Measurements from ENCODE around the gene WNT10A.
"Not testable (repeated sequence)": the region's sequence is repeated elsewhere in the genome, so short reads cannot be mapped to it uniquely, and the experiment has no call there.

The WNT10A gene

GRCh38 chr2:218880102-218880858 is at the start of gene WNT10A:
TSS of gene WNT10A (plus strand) at chr2:218880852. CDS start at chr2:218880996, 144 bp downstream.
- peak; percentile 70 to 87 for DNase-seq

DNA sequence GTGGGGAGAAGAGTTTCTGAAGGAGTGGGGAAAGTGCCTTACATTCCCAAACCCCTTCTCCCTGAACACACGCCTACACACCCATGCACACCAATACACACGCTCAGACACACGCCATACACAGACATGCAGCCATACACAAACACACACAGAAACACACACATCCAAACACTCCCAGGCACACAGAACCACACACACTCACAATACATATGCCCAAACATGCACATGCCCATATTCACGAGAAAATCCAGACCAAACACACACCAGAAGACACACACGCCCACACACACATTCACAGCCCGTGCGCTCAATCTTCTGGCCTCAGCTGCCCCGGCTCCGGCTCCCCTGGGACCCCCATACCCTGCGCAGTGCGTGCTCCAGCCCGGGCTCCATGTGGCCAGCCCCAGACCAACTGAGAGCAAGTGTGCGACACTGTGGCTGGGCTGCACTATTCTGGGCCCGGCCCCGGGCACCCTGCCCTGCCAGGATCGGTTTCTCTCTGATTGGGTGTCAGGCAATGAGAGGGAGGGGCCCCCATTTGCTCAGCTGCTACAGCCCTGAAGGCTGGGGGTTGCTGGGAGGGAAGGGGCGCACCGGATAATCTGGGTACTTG is 49.2 kb upstream of the WNT10A start, which contains the start of gene PRKAG3:
PRKAG3 (minus strand) TSS at position 426 of the 613 bp plus-strand sequence.
- DNase-seq = no peak

- DNase-seq = no peak
Measured at GRCh38 chr2:218832081-218832480, 48.6 kb upstream of the WNT10A start.

DNA sequence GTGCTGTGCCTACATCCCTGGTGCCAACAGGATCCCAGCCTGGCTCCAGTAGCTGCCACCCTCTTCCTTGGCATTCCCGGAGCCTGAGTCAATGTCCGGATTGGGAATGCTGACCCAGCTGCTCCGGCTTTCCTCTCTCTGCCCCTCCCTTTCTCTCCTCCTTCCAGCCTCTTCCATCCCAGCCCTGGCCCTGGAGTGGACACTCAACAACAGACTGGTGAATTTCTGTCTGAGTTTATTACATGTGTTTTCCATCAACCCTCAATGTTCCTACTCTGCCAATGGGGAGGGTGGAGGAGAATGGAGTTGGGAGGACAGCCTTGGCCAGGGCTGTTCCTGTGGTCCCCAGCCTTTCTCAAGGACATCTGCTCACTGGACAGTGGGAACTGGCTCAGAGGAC is 48.1 kb upstream of the WNT10A start:
- no peak for DNase-seq

DNA sequence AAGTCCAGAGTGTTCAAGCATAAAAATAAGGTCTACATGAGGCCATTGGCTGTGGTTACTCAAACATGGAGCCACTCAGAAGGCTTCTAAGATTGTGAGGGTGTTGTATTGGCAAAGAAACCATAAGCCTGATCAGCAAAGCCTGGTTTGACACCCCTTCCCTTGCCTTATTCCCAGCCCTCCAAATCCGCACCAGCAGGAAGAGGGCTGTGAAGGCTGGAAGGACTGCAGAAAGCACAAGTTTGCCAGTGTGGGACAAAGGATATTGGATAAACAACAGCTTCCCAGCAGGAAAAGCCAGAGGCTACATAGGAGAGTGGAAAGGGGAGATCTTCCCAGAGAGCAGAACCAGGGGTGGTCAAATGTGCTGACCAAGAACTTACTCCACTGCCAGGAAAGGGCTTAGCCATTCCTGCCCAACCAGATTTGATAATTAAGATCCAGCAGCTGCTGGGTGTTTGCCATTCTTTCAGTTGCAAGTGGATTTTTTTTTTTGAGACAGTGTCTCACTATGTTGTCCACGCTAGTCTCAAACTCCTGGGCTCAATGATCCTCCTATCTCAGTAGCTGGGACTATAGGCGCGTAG is 47.5 kb upstream of the WNT10A start:
- DNase-seq = no peak

DNA sequence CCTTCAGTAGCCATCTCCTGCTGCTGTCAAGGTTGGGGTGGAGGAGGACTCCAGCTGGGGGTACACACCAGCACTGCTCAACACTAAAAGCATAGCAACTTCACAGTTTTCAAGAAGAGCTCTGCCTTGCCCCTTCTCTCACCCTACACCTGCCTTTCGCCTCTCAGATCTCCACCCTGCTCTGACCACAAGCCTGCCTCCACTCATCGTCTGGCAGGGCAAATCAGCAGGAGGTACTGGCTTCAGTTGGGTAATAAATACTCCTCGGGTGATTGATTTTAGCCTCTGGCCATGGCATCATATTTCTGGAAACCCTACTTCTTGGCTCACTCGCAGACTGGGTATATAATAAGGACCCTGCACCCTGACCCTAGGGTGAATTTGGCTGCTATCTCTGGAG is 46.0 kb upstream of the WNT10A start:
- no peak for DNase-seq

DNA sequence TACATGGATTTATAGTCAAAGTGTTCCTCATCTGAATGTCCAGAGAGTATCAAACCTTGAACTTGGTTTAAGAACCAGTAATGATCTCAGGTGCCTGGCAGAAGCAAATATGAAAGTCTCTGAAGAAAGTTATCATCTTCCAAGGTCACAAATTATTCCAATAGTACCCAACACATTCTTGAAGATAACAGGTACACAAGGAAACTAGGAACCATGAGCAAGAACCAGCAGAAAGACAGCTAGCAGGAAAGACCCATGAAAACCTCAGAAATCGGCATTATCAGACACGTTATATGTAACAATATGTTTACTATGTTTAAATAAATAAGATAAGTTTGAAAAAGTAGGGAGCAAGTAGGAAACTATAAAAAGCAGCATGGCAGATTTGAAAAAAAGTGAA is 43.2 kb upstream of the WNT10A start:
- no peak for DNase-seq

DNA sequence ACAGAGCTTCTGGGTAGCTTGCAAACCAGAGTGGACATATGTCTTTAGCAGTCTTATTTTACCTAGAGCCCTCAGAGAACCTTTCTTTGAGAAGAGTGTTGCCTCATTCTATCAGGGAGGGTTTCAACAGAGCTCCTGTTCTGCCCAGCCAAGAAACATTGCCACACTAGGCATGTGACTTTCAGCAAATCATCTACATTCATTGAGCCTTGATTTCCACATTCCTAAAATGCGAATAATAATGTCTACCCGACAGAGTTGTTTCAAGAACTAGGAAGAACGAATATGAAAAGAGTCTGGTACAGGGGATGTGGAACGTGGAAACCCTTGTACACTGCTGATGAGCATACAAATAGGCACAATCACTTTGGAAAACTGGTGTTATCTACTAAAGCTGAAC is 41.2 kb upstream of the WNT10A start:
- DNase-seq = no peak

DNA sequence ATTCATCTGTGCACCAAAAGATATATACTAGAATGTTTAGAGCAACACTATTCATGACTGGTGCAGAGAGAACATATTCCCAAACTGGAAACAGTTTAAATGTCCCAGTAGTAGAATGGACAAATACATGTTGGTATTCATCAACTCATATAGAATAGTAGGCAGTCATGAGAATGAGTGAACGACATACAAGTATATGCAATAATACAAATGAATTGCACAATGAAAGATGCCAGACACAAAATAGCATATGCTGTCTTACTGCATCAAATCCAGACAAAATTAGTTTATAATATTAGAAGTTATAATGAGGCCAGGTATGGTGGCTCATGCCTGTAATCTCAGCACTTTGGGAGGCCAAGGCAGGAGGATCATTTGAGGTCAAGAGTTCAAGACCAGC is 40.8 kb upstream of the WNT10A start:
- DNase-seq = no peak

DNA sequence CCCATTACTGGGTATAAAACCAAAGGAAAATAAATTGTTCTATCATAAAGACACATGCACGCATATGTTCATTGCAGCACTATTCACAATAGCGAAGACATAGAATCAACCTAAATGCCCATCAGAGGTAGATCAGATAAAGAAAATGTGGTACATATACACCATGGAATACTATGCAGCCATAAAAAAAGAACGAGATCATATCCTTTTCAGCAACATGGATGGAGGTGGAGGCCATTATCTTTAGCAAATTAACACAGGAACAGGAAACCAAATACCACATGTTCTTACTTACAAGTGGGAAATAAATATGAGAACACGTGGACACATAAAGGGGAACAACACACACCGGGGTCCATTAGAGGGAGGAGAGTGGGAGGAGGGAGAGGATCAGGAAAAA is 36.3 kb upstream of the WNT10A start:
- not testable (repeated sequence) for DNase-seq

- DNase-seq = not testable (repeated sequence)
Measured at GRCh38 chr2:218846963-218847362, 33.7 kb upstream of the WNT10A start.

GRCh38 chr2:218849721-218850120 is 30.9 kb upstream of the WNT10A start:
- no peak for DNase-seq

- DNase-seq = no peak
Measured at GRCh38 chr2:218850796-218851195, 29.9 kb upstream of the WNT10A start.

GRCh38 chr2:218851286-218851685 is 29.4 kb upstream of the WNT10A start:
- no peak for DNase-seq

DNA sequence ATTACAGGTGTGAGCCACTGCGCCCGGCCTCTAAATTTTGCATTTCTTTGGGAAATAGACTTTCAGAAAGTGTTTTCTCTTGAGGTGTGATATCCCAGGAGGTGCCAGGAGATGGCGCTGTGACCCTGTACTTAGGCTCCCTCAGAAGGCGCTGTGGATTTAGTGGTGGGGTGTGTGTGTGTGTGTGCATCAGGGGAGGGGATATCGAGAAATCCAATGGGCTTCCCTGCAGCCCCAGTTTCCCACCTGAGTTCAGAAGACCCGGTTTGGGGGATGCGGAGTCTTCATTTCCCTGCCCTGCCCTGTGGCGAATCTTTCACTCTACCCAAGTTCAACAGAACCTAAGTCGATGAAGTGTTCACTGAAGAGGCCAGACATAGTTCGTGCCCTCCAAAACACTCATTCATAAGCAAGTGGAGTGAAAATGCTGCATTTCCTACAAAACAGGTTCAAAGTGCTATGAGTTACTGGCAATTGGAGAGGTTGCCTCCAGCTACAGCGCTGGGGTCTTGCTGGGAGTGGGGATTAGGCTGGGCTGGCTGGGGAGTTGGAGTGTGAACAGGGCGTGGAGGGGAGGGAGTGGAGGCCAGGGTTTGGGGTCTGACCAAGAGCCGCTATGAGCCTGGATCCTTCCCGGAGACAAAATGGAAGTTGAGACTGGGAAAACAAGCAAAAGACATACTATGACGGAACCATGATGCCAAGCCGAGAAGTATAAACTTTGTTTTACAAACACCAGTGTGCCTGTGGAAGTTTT is 27.6 kb upstream of the WNT10A start:
- peak; percentile 53 to 68 for DNase-seq

DNA sequence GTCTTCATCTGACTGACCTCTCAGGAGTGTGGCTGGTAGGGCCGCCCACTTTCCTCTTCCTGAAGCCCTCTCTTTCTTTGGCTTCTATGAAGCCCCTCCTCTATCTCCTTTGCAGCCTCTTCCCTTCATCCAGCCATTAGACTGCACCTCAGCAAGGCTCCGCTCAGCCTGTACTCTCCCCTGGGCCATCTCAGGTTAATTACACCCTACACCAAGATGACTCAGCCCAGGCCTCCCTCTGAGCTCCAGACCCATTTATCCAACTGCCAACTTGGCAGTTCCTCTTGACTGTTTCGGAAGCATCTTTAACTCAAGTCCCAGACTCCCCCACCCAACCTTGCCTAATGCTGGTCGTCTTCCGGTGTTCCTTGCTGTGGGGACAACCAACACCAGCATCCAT is 26.9 kb upstream of the WNT10A start:
- DNase-seq = no peak

- no peak for DNase-seq
Measured at GRCh38 chr2:218854860-218855259, 25.8 kb upstream of the WNT10A start.

DNA sequence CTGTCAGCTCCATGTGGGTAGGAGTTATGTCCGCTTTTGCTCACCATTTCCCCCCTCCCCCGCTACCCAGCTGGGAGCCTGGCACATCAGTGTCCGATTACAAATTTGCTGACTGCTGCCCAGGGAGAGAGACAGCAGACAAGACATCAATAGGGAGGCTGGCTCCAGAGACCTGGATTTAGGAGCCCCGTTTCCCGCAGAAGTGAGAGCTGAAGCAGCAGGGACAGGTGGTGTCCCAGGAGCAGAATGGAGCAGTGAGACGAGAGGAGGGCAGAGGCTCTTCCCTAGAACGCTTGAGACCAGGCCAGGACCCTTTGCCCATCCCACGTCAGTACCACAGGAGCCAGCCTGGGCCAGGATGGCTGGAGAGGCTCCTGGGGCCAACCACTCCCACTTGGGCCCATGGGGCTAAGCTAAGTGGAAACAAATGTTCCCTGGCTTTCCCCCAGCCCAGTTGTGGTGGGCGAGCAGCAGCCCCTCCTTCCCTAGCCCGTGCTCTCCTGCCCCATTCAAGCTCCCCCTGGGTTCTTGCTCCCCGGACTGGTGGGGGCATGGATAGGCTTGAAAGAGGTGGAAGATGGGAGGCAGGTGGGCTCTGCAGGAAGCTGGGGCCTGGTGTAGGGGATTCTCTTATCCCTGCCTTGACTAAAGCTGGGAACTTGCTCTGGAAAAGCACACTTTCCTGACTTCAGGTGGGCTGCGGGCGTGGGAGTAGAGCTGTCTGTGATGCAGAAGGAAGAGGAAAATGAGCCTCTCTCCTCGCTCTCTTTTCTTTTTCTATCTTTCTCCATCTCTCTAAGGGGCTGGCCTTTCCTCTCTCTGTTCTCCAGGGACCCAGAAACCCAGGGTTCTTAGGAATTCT is 25.1 kb upstream of the WNT10A start:
- no peak for DNase-seq

DNA sequence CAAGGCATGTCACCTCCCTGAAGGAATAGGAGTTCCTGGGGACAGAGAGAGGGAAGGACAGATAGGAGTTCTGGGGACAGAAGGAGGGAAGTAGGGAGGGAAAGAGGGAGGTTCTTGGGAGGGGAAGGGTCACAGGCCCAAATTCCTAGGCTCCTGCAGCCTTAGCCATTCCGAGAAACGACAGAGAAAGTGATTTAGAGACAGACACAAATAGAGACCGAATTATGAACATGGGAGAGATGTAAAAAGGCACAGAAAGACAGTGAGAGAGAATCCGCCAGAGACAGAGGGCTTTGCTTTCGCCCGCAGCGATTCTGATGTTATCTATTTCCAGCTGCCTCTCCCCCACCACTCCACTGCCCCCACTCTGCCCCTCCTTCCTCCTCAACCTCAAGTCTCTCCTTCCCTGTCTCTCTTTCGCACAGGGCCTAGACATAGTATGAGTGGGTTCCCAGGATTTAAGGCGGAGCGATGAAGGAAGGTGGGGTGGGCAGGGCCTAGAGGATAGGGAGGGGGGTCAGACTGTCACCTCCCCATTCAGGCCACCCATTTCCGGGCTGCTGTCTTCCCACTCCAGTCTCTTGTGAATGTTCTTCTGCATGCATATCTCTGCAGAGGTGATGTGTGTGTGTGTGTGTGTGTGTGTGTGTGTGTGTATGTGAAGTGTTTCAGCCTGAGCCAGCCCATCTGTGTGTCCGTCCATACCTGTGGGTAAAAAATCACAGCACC is 24.3 kb upstream of the WNT10A start:
- no peak for DNase-seq

GRCh38 chr2:218856896-218857243 is 23.8 kb upstream of the WNT10A start:
- no peak for DNase-seq

- DNase-seq = no peak
Measured at GRCh38 chr2:218857371-218858137, 23.1 kb upstream of the WNT10A start.
